H54 (cell line): ENCODE measurements around the gene SLC23A3.

Experiments used
- DNase-seq: peaks from one replicate; pipeline ENCODE4 v3.0.0; 2011; ENCODE audit warnings: low spot score, mixed read lengths; ENCODE audit not compliant: insufficient read length
- FAIRE-seq: peaks from 3 replicates; lab custom pipeline; 2011; peaks lifted over from hg19 to GRCh38; lab: Jason Lieb, UNC
- POLR2A ChIP-seq: IDR thresholded peaks from 2 replicates; pipeline ENCODE4 v1.6.1; 2011; ENCODE audit warnings: low read depth, mild to moderate bottlenecking, low read length

Gene SLC23A3

GRCh38 chr2:219127037-219127635 lies 42.7 kb downstream of the SLC23A3 start:
- FAIRE-seq: no peak
- no peak for DNase-seq
- TF ChIP-seq POLR2A: no peak

GRCh38 chr2:219126555-219126954 lies 43.3 kb downstream of the SLC23A3 start:
- FAIRE-seq (no peak), DNase-seq (no peak)
- TF ChIP-seq POLR2A: no peak

GRCh38 chr2:219125886-219126270 lies 44.0 kb downstream of the SLC23A3 start:
- no peak for TF ChIP-seq POLR2A
- FAIRE-seq: no peak

GRCh38 chr2:219125225-219125885 lies 44.5 kb downstream of the SLC23A3 start:
- DNase-seq (peak; percentile 89), FAIRE-seq (peak; percentile 99)
- TF ChIP-seq POLR2A: no peak

More at GRCh38 chr2:219125886-219126270, 44.0 kb downstream of the SLC23A3 start:
- no peak for DNase-seq

- no peak for DNase-seq
- no peak for TF ChIP-seq POLR2A
- no peak for FAIRE-seq
Measured at GRCh38 chr2:219124381-219125110, 45.3 kb downstream of the SLC23A3 start.

GRCh38 chr2:219123356-219124135 lies 46.3 kb downstream of the SLC23A3 start:
- no peak for TF ChIP-seq POLR2A
- FAIRE-seq: no peak
- no peak for DNase-seq

- no peak for FAIRE-seq
- no peak for TF ChIP-seq POLR2A
- no peak for DNase-seq
Measured at GRCh38 chr2:219122202-219122980, 47.4 kb downstream of the SLC23A3 start.

- no peak for DNase-seq
- peak; percentile 71 for FAIRE-seq
Measured at GRCh38 chr2:219120082-219120481, 49.7 kb downstream of the SLC23A3 start.

GRCh38 chr2:219119422-219120043 lies 50.3 kb downstream of the SLC23A3 start:
- TF ChIP-seq POLR2A: no peak
- FAIRE-seq (peak; percentile 68), DNase-seq (peak; percentile 32)

More at GRCh38 chr2:219120082-219120481, 49.7 kb downstream of the SLC23A3 start:
- no peak for TF ChIP-seq POLR2A

GRCh38 chr2:219118504-219118903 lies 51.3 kb downstream of the SLC23A3 start:
- DNase-seq (no peak), FAIRE-seq (no peak)
- no peak for TF ChIP-seq POLR2A

GRCh38 chr2:219116776-219117646 lies 52.8 kb downstream of the SLC23A3 start:
- FAIRE-seq (no peak), DNase-seq (no peak)
- TF ChIP-seq POLR2A: no peak
